Left renal cortex interstitium (tissue), 4 donors: ENCODE results near the gene SLC35E3. TPM values are rescaled to one million over a fixed set of nuclear protein-coding genes. Genes with fewer than 3 reads are reported as not detected.
"Not testable (repeated sequence)": the region's sequence is repeated elsewhere in the genome, so short reads cannot be mapped to it uniquely, and the experiment has no call there.

Experiments used
- DNase-seq, 4 donors: peaks; one replicate each; pipeline ENCODE4 v3.0.0-alpha.2; 2013; ENCODE audit warnings: low read depth in 4 of 4, low spot score in 2 of 4, missing footprints in 1 of 4
- polyA plus RNA-seq, 4 donors: library from polyadenylated mRNA; unstranded; fragments of 120-200 nt; gene quantifications; one replicate each; pipeline ENCODE4 v1.2.1, GENCODE V29; 2013; ENCODE audit not compliant: insufficient read length in 4 of 4

Gene SLC35E3
- polyA plus RNA-seq, 4 donors = 14.1 to 21.1 (median 19.2) TPM

- no peak for DNase-seq
These were observed 63.4 kb downstream of the SLC35E3 start for GRCh38 chr12:68809190-68810026.

- not testable (repeated sequence) for DNase-seq
These were observed 64.0 kb downstream of the SLC35E3 start for GRCh38 chr12:68810027-68810389.

- not testable (repeated sequence) for DNase-seq
These were observed 65.6 kb downstream of the SLC35E3 start for GRCh38 chr12:68811573-68811972.

GRCh38 chr12:68812553-68813241 lies 66.7 kb downstream of the SLC35E3 start:
- DNase-seq = no peak

- DNase-seq = no peak
These were observed 67.2 kb downstream of the SLC35E3 start for GRCh38 chr12:68813242-68813593.

DNA sequence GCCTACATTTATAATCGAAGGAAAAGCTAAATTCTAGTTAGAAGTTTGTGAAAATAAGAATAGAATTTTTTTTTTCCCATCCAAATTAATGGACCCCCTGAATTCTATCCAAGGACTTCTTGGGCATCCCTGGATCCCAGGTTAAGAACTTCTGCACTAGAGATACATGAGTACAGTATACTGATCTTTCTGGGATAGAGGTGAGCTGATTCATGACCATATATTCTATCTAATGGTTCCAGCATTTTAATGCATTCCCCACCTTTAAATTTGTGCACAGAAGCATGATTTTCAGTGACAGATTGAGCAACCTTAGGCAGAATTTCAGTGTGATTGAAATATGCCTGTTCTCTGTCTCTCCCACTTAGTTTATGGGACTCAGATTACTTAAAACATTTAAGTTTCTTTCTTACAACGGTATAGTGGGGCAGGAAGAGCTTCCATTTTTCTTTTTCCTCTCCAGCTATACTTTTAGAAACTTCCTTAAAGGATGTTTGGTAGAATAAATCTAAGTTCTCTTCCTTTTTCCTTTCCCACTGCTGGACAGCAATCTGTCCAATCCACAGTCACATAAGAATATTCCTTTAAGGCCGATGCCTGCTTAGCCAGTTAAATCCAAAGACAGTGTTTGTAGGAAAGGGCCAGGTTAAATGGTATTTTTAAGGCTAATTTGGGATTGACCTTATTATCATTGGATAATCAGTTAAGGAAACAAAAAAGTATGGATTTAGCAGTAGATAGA lies 68.7 kb downstream of the SLC35E3 start:
- no peak for DNase-seq

- no peak for DNase-seq
These were observed 69.4 kb downstream of the SLC35E3 start for GRCh38 chr12:68815232-68815927.

DNA sequence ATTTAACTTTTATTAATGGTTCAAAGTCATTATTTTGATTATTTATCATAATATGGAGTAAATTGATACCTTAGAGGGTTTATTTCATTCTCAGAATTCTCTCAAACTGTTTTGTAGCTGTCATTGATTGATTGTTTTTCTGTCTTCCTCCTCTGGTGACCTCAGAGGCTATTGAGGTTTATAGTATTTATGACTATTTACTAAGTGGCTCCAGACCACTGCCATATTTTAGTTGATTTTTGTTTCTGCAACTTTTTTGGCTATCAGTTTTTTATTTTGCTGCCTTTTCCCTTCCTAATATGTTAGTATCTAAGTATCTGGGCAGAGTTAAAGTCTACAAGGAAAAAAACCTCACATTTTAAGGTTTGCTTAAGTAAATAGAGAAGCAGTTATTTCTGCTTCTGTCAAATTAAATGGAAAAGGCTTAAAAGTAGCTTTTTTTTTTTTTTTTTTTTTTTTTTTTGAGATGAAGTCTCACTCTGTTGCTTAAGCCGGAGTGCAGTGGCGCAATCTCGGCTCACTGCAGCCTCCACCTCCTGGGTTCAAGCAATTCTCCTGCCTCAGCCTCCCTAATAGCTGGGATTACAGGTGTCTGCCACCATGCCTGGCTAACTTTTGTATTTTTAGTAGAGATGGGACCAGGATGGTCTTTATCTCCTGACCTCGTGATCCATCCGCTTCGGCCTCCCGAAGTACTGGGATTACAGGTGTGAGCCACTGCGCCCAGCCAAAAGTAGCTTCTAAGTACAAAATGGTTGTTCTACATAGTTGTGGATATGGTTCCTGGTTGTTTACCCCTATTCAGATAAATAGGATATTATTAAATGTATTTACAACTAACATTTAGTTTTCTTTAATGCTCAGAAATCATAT lies 70.2 kb downstream of the SLC35E3 start:
- DNase-seq = no peak

DNA sequence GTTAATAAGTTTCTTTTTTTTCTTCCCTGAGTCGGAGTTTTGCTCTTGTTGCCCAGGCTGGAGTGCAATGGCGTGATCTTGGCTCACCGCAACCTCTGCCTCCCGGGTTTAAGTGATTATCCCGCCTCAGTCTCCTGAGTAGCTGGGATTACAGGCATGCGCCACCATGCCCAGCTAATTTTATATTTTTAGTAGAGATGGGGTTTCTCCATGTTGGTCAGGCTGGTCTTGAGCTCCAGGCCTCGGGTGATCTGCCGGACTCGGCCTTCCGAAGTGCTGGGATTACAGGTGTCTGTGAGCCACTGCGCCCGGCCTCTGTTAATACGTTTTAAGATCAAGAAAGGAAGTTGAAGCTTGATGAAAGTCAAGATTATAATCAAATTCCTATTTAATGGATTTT lies 73.5 kb downstream of the SLC35E3 start:
- DNase-seq = not testable (repeated sequence)

- DNase-seq = no peak
These were observed 75.6 kb downstream of the SLC35E3 start for GRCh38 chr12:68821357-68822188.

- no peak for DNase-seq
These were observed 77.7 kb downstream of the SLC35E3 start for GRCh38 chr12:68823696-68824095.

DNA sequence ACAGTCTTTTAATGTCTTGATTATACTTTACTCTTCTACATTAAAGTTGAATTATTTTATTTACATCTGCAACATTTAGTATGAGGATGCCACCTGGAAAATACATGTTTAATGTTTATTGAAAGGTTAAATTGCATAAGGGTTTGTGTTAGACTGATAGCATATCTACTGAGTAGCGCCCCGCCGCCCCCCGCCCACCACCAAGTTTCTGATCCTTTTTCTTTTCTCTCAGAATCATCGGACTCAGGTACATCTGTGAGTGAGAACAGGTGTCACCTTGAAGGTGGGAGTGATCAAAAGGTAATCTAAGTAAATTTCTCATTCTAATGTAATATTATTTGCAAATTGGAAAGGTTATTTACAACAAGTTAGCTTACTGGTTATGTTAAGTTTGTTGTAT lies 78.2 kb downstream of the SLC35E3 start:
- DNase-seq = no peak

- DNase-seq = no peak
These were observed 78.7 kb downstream of the SLC35E3 start for GRCh38 chr12:68824597-68825250.

DNA sequence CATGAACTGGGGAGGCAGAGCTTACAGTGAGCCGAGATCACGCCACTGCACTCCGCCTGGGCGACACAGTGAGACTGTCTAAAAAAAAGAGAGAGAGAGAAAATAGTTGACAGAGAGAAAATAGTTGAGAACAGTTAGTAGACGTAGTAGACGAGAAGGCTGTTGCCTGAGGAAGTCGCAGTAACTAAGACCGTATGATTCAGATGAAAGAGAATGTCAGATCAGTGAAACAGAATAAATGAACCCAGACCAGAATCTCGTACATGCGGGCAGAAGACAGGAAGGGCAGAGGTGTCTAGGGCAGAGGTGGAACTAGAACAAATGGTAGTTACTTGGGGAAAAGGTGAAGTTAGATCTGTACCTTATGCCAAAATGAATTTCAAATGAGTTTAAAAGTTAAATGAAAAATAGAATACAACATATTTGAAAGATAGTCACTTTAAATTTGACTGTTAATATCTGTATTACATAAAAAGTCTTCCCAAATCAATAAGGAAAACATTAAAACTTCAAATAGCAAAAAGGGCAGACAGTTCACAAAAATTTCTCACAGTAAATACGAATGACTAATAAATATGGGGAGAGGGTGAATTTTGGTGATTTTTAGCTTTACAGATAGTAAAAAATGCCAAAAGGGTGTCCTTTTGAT lies 79.7 kb downstream of the SLC35E3 start:
- no peak for DNase-seq

GRCh38 chr12:68827895-68828671 lies 82.1 kb downstream of the SLC35E3 start:
- DNase-seq = no peak

DNA sequence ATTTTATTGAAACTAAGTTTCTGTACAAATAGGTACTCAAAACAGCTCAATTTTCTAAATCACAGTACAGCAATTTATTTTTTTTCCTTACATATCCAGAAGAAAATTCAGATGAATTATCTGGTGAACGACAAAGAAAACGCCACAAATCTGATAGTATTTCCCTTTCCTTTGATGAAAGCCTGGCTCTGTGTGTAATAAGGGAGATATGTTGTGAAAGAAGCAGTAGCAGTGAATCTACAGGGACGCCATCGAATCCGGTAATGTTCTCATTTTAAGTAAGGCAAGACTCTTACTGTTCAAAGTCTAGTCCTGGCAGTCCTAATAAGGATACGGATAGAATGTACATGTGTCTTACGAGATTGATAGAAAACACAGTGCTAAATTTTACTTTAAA lies 82.7 kb downstream of the SLC35E3 start:
- DNase-seq = no peak
